HL-60 (cell line): ENCODE results near the gene ASIC3.

ENCODE experiments used
- DNase-seq, 2 experiments: peaks; one replicate each; pipeline ENCODE4 v3.0.0-alpha.2; 2010 to 2020; ENCODE audit warnings: low read depth in 1 of 2, low spot score in 1 of 2
- H3K27ac ChIP-seq: fragments of 250-450 bp; sonication (Bioruptor Pico); replicated peaks from 2 replicates; pipeline ENCODE4 v1.5.1; 2020; ENCODE audit warnings: mild to moderate bottlenecking, moderate library complexity
- H3K27me3 ChIP-seq: fragments of 250-450 bp; sonication (Bioruptor Pico); 2 replicates; pipeline ENCODE4 v1.5.1; 2021; ENCODE audit warnings: mild to moderate bottlenecking, moderate library complexity; ENCODE audit not compliant: insufficient read depth, poor library complexity, severe bottlenecking
- H3K4me3 ChIP-seq: replicated peaks from 2 replicates; pipeline ENCODE4 v1.5.1; 2011; ENCODE audit warnings: mild to moderate bottlenecking, control low read depth, low read length; ENCODE audit not compliant: insufficient read depth
- GABPA ChIP-seq: IDR thresholded peaks from 2 replicates; pipeline ENCODE4 v1.6.1; 2012; ENCODE audit warnings: low read depth
- POLR2AphosphoS5 ChIP-seq: IDR thresholded peaks from 2 replicates; pipeline ENCODE4 v1.6.1; 2012; ENCODE audit warnings: low read depth
- SPI1 ChIP-seq: IDR thresholded peaks from 2 replicates; pipeline ENCODE4 v1.6.1; 2012; ENCODE audit warnings: low read depth, mild to moderate bottlenecking, borderline replicate concordance
- TF ChIP-seq, protein P1 (sequence below): IDR thresholded peaks from 2 replicates; pipeline ENCODE4 v1.6.1; 2012; ENCODE audit warnings: low read depth; ENCODE audit not compliant: insufficient replicate concordance
- TF ChIP-seq, protein P2 (sequence below): IDR thresholded peaks from one replicate; pipeline ENCODE4 v1.5.1; 2011; ENCODE audit warnings: low read length, control low read depth, inconsistent platforms; ENCODE audit not compliant: insufficient read depth

The ASIC3 gene

GRCh38 chr7:151020231-151020630 is 28.1 kb upstream of the ASIC3 start:
- no peak overlapping the region for H3K27ac ChIP-seq
- no peak for DNase-seq
- peaks cover 18% of the 10 kb centered on the region for H3K27me3 ChIP-seq
- H3K4me3 ChIP-seq: no peak overlapping the region
- TF ChIP-seq, protein P1, sequence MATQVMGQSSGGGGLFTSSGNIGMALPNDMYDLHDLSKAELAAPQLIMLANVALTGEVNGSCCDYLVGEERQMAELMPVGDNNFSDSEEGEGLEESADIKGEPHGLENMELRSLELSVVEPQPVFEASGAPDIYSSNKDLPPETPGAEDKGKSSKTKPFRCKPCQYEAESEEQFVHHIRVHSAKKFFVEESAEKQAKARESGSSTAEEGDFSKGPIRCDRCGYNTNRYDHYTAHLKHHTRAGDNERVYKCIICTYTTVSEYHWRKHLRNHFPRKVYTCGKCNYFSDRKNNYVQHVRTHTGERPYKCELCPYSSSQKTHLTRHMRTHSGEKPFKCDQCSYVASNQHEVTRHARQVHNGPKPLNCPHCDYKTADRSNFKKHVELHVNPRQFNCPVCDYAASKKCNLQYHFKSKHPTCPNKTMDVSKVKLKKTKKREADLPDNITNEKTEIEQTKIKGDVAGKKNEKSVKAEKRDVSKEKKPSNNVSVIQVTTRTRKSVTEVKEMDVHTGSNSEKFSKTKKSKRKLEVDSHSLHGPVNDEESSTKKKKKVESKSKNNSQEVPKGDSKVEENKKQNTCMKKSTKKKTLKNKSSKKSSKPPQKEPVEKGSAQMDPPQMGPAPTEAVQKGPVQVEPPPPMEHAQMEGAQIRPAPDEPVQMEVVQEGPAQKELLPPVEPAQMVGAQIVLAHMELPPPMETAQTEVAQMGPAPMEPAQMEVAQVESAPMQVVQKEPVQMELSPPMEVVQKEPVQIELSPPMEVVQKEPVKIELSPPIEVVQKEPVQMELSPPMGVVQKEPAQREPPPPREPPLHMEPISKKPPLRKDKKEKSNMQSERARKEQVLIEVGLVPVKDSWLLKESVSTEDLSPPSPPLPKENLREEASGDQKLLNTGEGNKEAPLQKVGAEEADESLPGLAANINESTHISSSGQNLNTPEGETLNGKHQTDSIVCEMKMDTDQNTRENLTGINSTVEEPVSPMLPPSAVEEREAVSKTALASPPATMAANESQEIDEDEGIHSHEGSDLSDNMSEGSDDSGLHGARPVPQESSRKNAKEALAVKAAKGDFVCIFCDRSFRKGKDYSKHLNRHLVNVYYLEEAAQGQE: no peak
- no peak for TF ChIP-seq SPI1
- TF ChIP-seq, protein P2, sequence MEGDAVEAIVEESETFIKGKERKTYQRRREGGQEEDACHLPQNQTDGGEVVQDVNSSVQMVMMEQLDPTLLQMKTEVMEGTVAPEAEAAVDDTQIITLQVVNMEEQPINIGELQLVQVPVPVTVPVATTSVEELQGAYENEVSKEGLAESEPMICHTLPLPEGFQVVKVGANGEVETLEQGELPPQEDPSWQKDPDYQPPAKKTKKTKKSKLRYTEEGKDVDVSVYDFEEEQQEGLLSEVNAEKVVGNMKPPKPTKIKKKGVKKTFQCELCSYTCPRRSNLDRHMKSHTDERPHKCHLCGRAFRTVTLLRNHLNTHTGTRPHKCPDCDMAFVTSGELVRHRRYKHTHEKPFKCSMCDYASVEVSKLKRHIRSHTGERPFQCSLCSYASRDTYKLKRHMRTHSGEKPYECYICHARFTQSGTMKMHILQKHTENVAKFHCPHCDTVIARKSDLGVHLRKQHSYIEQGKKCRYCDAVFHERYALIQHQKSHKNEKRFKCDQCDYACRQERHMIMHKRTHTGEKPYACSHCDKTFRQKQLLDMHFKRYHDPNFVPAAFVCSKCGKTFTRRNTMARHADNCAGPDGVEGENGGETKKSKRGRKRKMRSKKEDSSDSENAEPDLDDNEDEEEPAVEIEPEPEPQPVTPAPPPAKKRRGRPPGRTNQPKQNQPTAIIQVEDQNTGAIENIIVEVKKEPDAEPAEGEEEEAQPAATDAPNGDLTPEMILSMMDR: no peak
- TF ChIP-seq POLR2AphosphoS5: no peak
- no peak for TF ChIP-seq GABPA

GRCh38 chr7:151023232-151023631 is 25.1 kb upstream of the ASIC3 start:
- TF ChIP-seq GABPA (no peak), POLR2AphosphoS5 (no peak), SPI1 (no peak)
- TF ChIP-seq, protein P1: no peak
- TF ChIP-seq, protein P2: no peak
- DNase-seq: no peak
- Histone ChIP-seq H3K4me3 (no peak overlapping the region), H3K27ac (no peak overlapping the region), H3K27me3 (peaks cover 18% of the 10 kb centered on the region)

DNA sequence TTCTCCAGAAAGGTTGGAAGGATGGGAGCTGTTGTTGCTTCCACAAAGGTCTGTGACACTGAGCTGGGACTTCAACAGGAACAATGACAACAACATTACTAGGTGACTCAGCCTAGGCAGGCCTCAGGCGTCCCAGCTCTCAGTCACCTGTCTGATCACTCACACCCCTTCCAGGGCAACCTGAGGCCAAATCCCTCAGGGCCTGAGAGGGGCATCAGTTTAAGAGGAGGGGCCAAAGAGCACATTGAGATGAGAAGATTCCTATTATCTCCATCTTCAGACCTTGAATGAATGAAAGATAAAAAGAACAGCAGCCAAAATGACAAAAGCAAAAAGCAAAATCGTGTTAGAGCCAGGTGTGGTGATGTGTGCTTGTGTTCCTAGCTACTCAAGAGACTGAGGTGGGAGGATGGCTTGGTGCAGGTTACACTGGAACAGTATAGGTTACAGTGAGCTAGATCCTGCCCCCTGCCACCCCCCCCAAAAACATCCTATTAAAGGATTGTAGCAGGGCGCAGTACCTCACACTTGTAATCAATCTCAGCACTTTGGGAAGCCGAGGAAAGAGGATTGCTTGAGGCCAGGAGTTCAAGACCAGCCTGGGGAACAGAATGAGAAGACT is 23.8 kb upstream of the ASIC3 start, which contains the start of gene ATG9B:
Gene ATG9B, minus strand, starts transcription at position 60 of the 622 bp plus-strand sequence. CDS start 71 bp downstream, outside the sequence.
- peaks cover 7% of the 10 kb centered on the region for H3K27me3 ChIP-seq
- no peak for TF ChIP-seq POLR2AphosphoS5
- no peak within 1 kb of the TSS for H3K4me3 ChIP-seq
- no peak within 1 kb of the TSS for H3K27ac ChIP-seq
- DNase-seq: no peak

- H3K27me3 ChIP-seq: no peaks in the 10 kb centered on the region
- TF ChIP-seq, protein P2: no peak
- TF ChIP-seq, protein P1: no peak
- no peak for TF ChIP-seq POLR2AphosphoS5
- TF ChIP-seq GABPA: no peak
- no peak for TF ChIP-seq SPI1
- no peak overlapping the region for H3K27ac ChIP-seq
- H3K4me3 ChIP-seq: no peak overlapping the region
- no peak for DNase-seq
These were observed 22.2 kb upstream of the ASIC3 start for GRCh38 chr7:151025924-151026671.
